Stimulated activated CD4-positive, alpha-beta T cell treated with anti-CD3 and anti-CD28 coated beads, Interleukin-4, amount 100 ng/mL, for 24 hours (primary cell): Measurements from ENCODE around the gene CLHC1.
"Not testable (repeated sequence)": the region's sequence is repeated elsewhere in the genome, so short reads cannot be mapped to it uniquely, and the experiment has no call there.

ENCODE experiments used
- DNase-seq: peaks from one replicate; pipeline ENCODE4 v3.0.0-alpha.2; 2020

The CLHC1 gene

DNA sequence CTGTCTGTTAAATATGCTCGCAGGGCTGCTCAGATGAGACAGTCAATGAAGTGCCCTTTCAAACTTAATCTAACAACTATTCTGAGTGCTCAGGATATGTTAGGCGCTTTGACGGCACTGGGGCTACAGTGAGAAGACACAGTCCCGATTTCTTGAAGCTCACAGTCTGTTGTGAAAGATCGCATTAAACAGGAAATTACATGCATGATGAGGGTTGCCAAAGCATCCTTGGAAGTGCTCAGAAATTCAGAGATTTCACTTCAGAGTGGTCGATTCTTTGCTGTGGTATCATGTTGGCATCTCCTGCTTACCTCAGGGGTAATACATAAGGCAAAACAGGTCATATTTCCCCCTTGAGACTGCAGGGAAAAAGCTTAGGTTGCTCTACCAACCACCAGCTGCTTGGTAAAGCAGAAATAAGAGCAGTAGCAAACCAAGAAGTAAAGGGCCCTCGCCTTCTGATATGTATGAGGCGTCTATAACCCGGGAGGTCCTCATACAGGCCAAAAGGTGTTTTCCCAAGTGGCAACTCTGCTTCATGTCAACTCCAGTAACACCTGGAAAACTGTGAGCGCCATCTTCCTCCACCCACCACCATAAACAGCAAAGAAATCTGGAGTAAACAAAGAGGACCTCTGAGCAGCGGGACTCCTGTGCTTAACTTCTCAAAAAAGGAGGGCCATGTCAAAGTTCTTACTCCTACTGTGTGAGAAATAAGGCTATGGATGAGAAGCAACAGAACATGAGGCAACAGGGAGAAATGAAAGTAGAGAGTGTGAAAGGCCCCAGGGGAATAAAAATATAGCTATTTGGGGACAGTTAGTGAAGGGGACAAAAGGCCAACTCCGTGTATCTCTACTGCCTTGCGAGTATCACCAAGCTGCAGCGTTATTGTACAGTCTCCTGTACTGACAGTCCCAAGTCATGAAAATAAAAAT lies 79.3 kb downstream of the CLHC1 start:
- DNase-seq, result no peak

- no peak for DNase-seq
Observed at GRCh38 chr2:55151733-55152433, 80.2 kb downstream of the CLHC1 start.

GRCh38 chr2:55150834-55151233 lies 81.3 kb downstream of the CLHC1 start:
- DNase-seq, result no peak

DNA sequence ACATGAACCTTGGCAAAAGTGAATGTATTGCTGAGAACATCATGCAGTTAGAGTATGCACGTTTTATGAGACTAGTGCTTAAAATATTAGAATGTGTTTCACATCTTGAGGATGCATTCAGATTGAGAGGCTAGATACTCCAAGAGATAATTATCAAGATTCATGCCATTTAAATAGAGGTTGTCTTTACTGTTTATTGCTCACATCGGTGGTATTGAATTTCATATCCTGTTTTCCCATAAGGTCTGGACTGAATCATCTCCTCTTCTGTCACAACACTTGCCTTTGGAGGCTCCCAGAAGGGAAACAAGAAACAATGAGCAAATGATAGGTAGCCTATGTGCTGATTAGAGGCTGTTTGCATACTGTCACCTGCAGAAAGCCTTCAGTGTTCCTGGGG lies 83.8 kb downstream of the CLHC1 start:
- no peak for DNase-seq

GRCh38 chr2:55147531-55147930 lies 84.6 kb downstream of the CLHC1 start:
- DNase-seq, result no peak

DNA sequence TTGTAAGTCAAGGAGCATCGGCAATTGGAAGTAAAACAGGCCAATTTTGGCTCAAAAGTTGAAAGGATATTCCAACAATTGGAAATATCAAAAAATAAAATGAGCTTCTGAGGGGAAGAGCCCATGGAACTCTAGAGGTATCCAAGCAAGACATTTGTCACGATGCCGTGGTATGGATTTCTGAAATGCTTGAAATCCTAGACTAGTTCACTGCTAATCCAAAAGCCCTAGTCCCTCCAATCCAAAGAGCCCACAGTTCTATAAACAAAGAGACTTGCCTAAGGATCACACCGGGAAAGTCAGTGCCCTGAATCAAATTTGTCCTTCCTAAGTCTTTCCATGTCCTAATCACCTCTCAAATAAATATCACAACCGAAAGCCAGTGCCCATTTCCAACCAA lies 85.1 kb downstream of the CLHC1 start:
- DNase-seq, result no peak

DNA sequence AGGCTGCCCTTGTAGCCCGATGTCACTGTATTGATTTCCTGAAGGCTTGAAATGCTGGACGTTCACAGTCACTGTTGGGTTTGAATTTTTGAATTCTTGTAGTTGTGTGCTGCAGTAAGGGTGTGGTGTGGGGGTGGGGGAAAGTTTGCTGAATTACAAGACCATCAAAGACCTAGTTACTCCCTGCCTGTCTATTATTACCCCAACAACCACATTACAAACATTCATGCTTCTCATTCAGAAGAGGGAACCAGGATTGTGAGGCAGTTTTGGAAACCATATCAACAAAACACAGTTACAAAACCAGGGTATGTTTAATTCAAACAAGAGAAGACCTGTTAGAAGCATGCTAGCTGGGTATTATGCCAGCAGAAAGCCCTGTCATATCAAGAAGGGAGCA lies 85.8 kb downstream of the CLHC1 start:
- no peak for DNase-seq

- no peak for DNase-seq
Observed at GRCh38 chr2:55144922-55145820, 86.9 kb downstream of the CLHC1 start.

GRCh38 chr2:55143706-55144105 lies 88.4 kb downstream of the CLHC1 start:
- not testable (repeated sequence) for DNase-seq

GRCh38 chr2:55142518-55142917 lies 89.6 kb downstream of the CLHC1 start:
- DNase-seq, result no peak

GRCh38 chr2:55141572-55142413 lies 90.3 kb downstream of the CLHC1 start:
- no peak for DNase-seq

GRCh38 chr2:55140316-55141219 lies 91.5 kb downstream of the CLHC1 start:
- no peak for DNase-seq

DNA sequence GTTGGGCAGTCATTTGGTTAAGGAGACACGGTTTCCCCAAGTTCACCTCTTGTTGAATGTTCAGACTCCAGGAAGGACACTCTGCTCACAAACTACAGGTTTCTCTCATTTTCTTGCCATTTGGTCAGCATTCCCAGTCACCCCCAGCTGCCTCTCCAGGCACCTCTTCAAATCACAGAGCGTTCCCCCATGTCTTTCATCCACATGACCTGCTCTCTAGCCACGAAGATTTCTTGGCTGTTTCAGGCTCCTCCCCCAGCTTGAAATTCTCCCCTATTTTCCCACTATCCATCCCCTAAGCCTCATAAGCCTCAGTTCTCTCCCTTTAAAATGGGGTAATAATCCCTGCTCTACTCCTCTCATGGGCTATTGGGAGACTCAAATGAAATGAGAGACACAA lies 92.8 kb downstream of the CLHC1 start:
- DNase-seq, result no peak

- DNase-seq, result no peak
Observed at GRCh38 chr2:55138882-55139229, 93.2 kb downstream of the CLHC1 start.

- DNase-seq, result no peak
Observed at GRCh38 chr2:55138014-55138881, 93.8 kb downstream of the CLHC1 start.

DNA sequence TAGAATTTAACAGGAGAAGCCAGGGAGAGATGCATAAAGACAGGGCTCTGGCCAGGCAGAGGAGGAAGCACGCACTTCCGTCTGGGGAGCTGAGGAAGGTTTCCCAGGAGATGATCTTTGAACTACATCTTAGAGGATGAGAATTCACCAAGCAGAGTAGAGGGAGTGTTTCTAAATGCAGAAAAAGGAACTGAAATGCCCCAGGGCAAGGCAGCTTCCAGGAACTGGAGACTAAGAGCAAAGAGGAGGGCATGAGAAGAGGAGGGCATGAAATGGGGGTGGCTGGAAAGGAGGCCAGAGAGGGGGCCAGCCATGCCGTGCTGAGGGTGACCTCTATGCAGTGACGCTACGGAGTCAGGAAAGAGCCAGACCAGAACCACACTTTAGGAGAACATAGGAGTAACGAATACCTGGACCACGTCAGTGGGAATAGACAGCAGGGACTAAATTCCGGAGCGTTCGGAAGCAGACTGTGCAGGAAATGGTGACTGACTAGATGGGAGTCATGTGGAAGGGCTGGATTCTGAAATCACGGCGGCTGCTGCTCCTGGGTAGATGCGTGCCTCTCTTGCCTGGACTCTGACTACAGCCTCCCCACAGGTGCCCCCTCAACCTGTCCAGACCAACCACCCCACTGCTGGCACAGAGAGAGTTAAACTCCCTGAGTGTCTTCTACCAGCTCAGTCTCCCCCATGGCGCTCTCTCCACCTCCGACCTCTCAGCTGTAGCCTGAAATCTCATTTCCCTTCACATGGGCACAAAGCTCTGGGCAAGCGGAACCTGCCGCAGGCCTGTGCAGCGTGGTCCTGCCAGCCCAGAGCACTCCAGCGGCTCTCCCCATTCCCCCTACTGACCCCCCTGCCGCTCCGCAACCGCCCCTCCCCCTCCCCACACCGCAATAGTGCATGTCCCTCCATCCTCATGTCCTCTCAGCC lies 94.8 kb downstream of the CLHC1 start:
- DNase-seq, result no peak

GRCh38 chr2:55136138-55136541 lies 96.0 kb downstream of the CLHC1 start:
- no peak for DNase-seq

- no peak for DNase-seq
Observed at GRCh38 chr2:55135491-55135890, 96.6 kb downstream of the CLHC1 start.

- no peak for DNase-seq
Observed at GRCh38 chr2:55134316-55134706, 97.8 kb downstream of the CLHC1 start.
